Middle frontal gyrus (tissue), 1 donor: Measurements from ENCODE around the gene GLRA3.
"Not testable (repeated sequence)": the region's sequence is repeated elsewhere in the genome, so short reads cannot be mapped to it uniquely, and the experiment has no call there.

Experiments
- DNase-seq: peaks from one replicate; pipeline ENCODE4 v3.0.0-alpha.2; 2015; ENCODE audit warnings: low spot score; ENCODE audit errors: extremely low spot score

The GLRA3 gene

DNA sequence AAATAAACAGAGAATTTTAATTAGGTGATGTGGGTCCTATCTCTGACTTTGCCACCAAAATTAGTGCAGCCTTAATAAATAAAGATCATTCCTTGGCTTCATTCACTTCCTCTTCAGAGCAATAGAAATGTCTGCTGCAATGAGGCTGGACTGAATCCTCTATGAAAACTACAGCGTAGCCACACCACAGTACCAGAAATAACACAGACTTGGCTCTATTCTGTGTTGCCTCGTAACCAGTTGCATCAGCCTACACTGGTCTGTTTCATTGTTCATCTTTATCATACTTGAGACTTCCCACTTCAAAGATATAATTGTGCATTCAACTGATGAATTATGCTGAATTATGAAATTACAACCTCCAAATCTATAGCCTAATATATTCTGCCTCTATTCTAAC lies 15.8 kb downstream of the GLRA3 start:
- DNase-seq = no peak

DNA sequence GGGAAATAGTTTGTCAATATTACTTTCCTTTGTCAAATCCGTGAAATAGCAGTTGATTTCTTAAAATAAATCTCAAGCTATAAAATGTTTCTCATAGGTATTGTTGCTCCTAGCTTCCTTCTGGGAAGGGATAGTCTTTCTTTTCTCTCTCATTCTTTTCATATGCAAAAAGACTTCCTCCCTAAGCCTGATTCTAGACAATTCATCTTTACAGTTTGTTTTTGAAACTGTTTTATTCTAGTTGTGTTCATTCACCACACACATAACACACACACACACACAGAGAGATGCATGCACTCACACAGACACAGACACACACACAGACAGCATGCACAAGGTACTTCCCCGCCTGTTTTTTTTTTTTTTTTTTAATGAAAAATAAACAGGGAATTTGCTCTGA lies 18.2 kb downstream of the GLRA3 start:
- no peak for DNase-seq

DNA sequence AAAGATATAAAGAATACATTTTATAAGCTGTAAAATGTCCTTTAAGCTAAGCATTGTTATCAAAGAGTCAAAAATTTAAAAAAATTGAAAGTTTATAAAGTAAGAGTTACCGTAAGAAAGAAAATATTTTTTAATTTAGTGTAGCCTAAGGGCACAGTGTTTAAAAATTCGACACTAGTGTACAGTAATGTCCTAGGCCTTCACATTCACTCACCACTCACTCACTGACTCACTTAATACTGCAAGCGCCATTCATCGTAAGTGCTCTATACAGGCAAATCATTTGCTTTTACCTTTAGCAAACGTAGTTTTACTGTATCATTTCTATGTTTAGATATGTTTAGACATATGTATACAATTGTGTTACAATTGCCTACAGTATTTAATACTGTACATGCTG lies 20.2 kb downstream of the GLRA3 start:
- no peak for DNase-seq

DNA sequence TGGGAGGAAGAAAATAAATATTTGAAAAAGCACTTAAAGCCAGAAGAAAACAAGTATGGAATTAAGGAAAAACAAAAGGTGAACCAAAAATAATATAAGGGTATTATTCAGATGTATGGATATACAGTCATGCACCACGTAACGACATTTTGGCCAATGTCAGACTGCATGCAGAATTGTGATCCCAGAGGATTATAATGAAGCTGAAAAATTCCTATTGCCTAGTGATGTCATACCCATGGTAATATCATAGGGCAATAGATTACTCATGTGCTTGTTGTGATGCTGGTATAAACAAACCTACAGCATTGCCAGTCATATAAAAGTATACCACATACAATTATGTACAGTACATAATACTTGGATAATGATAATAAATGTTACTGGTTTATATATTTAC lies 20.9 kb downstream of the GLRA3 start:
- DNase-seq = no peak

DNA sequence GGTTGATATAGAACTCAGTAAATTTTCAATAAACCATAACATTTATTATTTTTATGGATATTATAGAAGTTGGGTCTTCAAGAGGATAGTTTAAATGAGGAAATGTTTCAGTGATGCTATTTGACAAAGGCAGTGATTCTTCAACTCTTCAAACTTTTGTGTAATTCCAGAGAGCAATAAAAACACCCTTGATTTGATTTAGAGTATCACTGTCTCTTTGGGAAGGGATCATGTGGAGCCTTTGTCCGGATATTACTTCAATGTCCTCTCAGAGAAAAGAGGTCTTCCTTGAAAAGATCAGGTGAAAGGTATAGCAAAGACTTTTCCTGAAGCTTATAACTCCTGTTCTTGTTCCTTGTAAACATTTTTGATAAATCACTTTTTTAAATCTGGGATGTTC lies 23.3 kb downstream of the GLRA3 start:
- DNase-seq = no peak

DNA sequence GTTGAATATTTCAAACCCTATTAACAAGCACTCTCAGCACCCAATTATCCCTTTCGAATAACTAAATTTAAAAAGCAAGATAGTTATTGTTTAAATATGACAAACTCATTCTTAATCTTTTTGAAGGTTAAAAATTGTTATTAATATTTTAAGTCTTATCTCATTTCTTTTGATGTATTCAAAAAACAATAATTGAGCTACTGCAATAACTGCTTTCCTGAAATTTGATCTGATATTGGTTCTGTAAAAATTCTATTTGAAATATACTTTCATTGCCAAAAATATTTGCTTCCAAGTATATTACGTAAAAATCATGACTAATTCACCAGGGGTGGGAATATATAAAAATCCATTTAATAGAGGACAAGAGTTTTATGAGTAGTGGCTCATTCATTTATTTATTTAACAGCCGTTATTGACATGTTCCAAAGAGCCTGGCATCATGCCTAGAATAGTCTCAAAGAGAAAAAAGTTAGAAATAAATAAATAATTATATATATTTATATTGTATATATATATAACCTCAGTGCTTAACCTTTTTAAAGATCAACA lies 34.4 kb downstream of the GLRA3 start:
- no peak for DNase-seq

DNA sequence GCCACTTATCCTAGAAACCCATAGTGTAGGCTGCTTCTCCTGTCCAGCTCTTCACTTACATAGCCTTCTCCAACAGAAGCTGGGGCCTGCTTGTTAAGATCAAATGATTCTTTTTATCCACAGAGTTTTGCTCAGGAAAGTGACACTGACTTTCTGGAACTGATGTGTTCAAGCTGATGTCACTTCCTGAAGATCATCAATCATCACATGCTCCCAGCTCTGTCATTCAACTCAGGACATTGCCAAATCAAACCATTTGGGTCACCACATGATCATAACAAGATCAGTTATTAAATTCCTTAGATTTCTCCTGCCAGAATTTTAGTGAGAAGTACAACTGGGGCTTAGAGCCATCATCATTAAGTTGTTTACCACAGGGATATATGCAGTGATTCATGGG lies 39.4 kb downstream of the GLRA3 start:
- no peak for DNase-seq

DNA sequence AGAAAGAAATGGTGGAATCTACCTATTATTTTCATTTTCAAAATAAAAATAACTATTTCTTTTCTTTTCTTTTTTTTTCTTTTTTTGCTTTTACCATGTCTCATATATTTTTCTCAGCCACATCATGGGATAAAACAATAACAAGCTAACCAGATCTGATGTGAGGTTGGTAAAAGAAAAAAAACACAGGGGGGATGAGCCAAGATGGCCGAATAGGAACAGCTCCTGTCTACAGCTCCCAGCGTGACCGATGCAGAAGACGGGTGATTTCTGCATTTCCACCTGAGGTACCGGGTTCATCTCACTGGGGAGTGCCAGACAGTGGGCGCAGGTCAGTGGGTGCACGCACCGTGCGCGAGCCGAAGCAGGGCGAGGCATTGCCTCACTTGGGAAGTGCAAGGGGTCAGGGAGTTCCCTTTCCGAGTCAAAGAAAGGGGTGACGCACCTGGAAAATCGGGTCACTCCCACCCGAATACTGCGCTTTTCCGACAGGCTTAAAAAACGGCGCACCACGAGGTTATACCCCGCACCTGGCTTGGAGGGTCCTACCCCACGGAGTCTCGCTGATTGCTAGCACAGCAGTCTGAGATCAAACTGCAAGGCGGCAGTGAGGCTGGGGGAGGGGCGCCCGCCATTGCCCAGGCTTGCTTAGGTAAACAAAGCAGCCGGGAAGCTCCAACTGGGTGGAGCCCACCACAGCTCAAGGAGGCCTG lies 50.6 kb downstream of the GLRA3 start:
- not testable (repeated sequence) for DNase-seq

DNA sequence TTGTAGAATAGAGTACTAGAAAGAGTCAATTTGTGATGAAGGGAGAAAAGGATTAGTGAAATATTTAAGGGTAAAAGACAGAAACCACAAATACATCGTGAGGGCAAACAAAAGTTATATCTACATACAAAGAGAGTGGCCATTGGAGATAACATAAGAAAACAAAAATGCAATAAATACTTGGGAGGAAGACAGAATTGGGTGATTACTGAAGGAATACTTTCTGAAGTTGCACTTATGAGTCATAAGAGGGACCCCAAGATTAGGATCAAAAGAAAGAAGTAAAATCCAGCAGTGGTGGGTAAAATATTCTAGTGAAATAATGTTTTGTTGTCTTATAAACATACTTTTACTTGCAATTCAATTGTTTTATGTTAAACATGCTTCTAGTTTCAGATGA lies 53.7 kb downstream of the GLRA3 start:
- DNase-seq = no peak

DNA sequence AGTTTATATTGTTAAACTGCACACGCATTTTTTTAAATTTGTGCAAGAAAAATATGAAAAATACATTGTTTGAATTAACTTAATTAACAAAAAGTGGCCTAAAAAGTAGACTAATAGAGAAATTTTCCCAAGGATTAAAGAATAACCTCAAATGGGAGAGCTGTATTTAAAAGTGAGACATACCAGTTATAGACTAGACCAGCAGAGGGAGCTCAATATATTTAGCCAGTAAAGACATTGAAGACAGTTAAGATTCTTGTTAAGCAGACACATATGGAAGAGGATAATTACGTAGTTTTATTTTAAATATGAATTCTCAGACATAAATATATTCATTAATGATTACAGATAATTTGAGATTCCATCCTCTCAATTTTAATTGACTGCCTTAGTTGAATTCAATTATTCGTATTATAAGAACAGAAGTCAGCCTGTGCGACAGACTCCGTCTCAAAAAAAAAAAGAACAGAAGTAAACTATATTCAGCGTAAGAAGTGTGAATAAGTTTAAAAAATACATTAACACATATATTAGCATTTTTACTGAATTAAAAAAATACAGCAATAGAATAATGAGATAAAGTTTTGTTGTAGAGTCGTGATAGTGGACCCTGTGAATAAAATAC lies 64.8 kb downstream of the GLRA3 start:
- no peak for DNase-seq

DNA sequence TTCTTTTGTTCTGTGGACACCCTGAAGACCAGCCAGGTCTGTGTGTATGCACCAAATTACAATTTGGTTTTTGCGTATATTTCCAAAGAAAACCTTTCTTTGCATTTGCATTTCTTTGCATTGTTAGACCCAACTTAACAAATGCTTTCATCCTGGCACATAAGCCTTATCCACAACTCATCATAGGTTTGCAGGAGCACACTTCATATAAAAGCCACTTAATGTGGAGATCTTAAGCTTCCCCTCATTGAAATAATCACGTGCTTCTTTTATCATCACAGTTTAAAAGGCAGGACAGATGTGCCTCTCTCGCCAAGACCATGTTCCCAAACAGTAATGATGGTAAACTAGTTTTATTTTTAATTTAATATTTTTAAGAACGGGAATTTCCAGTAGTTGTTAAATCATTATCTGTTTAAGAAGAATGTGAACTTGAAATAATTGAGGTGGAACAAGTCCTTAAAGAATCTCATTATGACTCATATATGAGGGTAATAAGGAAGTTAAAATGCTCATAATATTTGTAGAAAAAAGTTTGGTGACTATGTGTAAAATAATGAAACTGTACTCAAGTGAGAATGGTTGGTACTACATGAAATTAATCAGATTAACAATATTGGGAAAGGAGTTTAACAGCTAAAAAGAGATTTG lies 65.5 kb downstream of the GLRA3 start:
- no peak for DNase-seq

DNA sequence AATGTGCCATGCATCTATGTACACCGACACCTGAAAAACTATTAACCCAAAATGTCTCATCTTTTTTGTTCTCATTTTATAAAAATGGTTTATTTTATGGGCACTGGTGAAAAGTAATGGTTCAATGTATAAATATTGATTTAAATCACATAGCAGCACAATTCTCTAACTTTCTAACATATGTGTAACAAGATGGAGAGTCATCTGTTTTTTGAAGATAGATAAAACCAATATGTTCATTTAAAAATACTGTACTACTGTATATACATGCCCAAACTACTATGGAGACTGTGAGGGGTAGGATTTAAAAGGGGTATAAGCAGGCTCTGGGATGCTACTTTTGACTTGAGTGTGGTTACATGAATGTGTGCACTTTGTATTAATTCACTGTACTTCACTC lies 67.6 kb downstream of the GLRA3 start:
- no peak for DNase-seq

DNA sequence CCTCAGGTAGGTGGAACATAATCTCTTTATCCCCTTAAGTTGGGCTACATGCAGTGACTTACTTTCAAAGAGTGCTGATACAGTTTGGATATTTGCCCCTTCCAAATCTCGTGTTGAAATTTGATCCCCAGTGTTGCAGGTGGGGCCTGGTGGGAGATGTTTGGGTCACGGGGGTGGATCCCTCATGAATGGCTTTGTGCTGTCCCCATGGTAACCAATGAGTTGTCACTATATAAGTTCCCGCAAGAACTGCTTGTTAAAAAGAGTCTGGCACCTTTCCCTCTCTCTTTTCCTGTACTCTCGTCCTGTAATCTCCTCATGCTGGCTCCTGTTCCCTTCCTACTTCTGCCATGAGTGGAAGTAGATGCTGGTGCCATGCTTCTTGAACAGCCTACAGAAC lies 71.3 kb downstream of the GLRA3 start:
- no peak for DNase-seq

DNA sequence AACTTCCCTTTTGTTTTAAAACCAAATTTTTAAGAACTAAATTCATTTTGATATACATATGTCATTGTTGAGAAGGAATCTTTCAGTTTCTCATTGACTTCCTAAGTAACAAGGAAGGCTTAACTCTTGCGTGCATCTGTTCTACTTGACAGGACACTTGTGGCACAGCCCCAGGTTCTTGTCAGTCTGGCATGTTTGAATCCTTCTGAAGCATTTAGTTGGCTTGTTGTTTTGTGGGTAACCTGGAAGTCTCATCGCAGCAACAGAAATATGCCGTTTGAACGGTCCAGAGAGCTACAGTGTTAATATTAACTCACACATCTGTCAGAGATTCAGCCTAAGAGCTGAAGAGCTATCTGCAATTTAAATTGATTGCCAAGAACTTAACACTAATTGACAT lies 76.0 kb downstream of the GLRA3 start:
- DNase-seq = no peak

DNA sequence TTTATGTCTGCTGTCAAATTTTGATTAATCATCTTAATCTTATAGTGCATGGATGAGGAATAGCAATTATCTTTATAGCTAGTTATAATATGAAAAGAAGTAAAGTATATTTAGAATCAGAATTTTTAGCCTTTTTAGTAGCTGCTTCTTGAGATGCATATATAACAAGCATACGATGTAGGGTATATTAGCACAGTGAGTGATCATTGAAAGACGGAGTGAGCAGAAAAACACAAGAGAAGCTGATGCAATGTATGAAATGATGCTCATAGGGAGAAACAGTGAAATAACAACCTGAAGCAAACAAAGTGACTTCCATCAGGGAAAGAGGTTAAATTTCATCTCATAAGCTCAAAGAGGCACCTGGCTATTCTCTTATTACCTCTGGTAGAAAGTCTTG lies 77.0 kb downstream of the GLRA3 start:
- DNase-seq = no peak

DNA sequence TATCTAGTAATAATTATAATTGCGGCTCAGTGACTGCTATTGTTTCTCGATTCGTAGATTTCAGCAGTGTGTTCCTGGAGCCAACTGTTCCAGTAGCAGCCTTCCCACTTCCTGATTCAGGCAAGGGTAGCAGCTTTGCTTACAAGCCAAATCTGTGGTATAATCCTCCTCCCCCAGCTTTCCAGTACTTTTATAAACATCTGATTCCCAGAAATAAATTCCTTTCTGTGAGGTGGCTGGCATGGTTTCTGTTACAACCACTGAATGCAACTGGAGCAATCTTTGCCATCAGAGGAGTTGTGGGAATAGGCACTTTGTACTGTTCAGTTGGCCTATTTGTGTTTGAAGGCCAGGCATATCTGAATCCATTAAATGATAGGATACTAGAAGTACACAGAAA lies 80.0 kb downstream of the GLRA3 start:
- no peak for DNase-seq

DNA sequence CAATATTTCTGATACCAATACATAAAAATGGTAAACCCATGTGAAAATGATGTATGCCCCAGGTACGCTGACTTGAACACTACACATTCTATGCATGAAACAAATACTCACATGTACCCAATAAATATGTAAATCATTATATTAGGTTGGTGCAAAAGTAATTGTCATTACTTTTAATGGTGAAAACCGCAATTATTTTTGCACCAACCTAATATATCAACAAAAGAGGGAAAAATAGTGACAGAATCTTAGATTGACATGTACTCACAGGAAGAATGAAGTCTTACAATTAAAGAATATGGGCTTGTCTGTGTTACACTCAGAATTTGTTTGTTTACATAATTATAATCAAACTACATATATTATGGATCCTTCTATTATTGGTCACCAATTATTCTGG lies 82.3 kb downstream of the GLRA3 start:
- DNase-seq = no peak

DNA sequence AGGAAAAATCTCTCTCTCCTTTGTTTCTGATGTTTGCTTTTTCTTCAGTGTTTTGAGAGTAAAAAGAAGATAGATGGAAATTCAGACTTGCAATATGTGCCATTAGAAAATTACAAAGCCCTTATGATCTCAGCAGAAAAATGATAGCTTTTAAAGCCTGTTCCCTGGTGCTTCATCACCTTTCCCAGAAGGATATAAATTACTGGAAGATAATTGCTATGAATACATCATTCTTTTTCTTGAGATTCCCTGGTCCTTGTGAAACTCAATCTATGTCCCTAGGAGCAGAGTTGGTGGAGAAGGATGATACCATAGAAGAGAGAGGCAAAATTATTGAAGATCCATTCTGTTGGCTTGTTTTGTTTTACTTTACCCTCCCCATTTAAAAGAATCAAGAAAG lies 86.5 kb downstream of the GLRA3 start:
- DNase-seq = no peak

DNA sequence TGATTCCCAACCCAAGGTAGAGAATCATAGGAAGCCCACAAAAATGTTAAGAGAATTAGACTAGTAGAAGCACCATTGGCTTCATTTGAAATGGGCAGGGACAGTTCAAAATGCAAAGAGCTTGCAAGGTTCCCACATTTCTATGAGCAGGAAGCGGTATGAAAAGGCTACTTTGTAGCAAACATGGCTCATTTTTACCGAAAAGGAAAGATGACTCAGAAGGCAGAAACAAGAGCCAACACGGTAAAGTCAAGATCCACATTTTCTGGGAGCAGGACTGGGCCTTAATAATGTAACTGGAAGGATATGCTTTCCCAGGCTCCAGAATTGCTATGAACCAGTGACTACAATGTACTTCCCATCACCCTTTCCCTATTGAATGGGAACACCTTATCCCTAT lies 89.5 kb downstream of the GLRA3 start:
- no peak for DNase-seq

DNA sequence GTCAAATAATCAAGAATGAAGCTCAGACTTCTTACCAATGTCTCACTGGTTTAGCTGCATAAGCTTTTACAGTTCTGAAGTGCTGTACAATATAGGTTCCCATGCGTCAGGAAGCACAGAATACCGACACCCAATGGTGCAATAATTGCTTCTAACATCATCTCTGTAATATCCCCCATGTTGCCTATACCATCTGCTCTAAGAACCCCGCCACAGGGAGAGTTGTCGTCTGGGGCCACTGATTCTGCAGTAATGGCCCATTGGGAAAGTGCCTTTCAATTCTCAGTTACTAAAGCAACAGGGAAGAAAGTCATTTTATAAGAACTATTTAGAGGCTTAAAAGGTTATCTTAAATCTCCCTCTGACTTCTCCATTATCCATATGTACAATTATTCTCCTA lies 94.9 kb downstream of the GLRA3 start:
- DNase-seq = no peak

DNA sequence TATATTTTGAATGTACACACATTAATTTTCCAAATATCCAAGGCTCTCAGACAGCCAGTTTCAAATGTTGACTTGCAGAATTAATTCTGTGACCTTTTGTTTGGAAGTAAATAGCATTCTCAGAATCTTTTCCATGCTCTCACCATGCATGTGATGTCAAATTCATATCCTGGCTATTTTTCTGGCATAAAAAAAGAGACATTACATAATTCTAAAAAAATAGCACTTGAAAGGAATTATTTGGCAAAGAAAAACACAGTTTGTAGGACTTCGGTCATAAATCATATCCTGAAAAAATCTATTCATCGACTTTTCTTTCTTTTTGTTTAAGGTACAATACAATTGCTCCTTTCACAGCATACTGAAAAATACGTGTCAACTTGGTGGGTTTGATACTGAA lies 111.2 kb downstream of the GLRA3 start:
- no peak for DNase-seq

DNA sequence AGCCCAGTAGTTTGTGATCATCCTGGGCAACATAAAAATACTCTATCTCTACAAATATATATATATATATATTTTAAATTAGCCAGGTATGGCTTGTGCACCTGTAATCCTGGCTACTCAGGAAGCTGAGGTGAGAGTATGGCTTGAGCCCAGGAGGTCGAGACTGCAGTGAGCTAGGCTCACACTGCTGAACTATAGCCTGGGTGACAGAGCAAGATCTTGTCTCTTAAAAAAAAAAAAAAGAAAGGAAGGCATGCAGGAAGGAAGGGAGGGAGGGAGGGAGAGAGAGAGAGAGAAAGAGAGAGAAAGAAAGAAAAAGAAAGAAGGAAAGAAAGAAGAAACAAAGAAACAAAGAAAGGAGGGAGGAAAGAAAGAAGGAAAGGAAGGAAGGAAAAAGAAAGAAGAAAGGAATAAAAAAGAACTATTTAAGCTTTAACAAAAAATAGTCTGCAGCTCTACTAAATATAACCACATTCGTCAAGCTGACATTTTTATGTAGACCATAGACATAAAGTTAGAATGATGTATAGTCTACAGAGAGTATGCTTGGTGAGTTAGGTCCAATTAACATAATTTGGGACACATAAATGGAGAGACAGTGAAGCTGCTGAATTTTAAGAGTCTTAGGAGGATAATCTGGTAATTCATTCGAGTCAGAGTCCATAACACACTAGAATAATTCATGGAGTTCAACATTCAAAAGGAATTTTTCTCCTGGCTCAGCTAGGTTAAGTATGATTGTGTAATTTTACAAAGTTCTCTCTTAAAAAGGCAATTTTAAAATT lies 111.9 kb downstream of the GLRA3 start:
- no peak for DNase-seq
